22Rv1 (cell line): ENCODE results near the gene B4GALT2.

Source experiments
- ZFX ChIP-seq: fragments of 450-650 bp; IDR thresholded peaks from 2 replicates; pipeline ENCODE4 v1.6.1; 2017; ENCODE audit warnings: antibody characterized with exemption, borderline replicate concordance
- TF ChIP-seq, protein P1 (sequence below): fragments of 450-650 bp; IDR thresholded peaks from 2 replicates; pipeline ENCODE4 v1.5.1; 2017; ENCODE audit warnings: mild to moderate bottlenecking

DNA sequence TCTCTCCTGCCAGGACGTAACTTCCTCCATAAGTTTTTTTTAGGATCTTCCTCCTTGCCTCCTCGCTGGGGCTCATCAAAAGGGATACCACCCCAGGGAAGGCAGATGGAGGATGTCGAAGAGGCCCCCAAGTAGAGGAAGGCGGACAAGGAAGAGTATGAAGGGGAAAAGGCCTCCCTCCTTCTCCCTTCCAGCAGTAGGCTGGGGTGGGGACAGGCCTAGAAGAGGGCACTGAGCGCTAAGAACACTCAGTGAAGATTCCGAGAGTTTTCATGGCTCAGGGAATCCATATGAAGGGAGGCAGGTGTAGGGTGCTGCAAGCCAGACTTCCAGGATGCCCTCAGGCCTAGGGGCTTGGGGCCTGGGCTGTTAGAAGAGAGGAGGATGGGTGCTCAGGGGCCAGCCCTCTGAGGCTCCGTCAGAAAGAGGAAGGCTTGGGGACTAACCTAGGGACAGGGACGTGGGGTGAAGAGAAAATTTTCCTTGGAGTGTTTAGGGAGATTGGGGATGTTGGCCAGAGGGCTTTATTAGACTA is 54.1 kb downstream of the B4GALT2 start:
- TF ChIP-seq, protein P1, sequence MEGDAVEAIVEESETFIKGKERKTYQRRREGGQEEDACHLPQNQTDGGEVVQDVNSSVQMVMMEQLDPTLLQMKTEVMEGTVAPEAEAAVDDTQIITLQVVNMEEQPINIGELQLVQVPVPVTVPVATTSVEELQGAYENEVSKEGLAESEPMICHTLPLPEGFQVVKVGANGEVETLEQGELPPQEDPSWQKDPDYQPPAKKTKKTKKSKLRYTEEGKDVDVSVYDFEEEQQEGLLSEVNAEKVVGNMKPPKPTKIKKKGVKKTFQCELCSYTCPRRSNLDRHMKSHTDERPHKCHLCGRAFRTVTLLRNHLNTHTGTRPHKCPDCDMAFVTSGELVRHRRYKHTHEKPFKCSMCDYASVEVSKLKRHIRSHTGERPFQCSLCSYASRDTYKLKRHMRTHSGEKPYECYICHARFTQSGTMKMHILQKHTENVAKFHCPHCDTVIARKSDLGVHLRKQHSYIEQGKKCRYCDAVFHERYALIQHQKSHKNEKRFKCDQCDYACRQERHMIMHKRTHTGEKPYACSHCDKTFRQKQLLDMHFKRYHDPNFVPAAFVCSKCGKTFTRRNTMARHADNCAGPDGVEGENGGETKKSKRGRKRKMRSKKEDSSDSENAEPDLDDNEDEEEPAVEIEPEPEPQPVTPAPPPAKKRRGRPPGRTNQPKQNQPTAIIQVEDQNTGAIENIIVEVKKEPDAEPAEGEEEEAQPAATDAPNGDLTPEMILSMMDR = no peak
- TF ChIP-seq ZFX = no peak
